Measurements from ENCODE around the gene PLCG1. TPM values are rescaled to one million over a fixed set of nuclear protein-coding genes. Genes with fewer than 3 reads are reported as not detected.

Gene PLCG1
- total and polyA plus RNA-seq, 9 of the 15 experiments (the other 6 are each of a cell fraction or from before 2014, with no cell fraction given): 1.7 to 67.0 (median 34.8) TPM

DNA sequence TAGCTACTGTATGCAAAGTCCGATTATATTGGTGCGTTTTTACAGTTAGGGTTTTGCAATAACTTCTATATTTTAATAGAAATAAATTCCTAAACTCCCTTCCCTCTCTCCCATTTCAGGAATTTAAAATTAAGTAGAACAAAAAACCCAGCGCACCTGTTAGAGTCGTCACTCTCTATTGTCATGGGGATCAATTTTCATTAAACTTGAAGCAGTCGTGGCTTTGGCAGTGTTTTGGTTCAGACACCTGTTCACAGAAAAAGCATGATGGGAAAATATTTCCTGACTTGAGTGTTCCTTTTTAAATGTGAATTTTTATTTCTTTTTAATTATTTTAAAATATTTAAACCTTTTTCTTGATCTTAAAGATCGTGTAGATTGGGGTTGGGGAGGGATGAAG lies 13.7 kb upstream of the PLCG1 start (continued):
- TF ChIP-seq, protein P1, sequence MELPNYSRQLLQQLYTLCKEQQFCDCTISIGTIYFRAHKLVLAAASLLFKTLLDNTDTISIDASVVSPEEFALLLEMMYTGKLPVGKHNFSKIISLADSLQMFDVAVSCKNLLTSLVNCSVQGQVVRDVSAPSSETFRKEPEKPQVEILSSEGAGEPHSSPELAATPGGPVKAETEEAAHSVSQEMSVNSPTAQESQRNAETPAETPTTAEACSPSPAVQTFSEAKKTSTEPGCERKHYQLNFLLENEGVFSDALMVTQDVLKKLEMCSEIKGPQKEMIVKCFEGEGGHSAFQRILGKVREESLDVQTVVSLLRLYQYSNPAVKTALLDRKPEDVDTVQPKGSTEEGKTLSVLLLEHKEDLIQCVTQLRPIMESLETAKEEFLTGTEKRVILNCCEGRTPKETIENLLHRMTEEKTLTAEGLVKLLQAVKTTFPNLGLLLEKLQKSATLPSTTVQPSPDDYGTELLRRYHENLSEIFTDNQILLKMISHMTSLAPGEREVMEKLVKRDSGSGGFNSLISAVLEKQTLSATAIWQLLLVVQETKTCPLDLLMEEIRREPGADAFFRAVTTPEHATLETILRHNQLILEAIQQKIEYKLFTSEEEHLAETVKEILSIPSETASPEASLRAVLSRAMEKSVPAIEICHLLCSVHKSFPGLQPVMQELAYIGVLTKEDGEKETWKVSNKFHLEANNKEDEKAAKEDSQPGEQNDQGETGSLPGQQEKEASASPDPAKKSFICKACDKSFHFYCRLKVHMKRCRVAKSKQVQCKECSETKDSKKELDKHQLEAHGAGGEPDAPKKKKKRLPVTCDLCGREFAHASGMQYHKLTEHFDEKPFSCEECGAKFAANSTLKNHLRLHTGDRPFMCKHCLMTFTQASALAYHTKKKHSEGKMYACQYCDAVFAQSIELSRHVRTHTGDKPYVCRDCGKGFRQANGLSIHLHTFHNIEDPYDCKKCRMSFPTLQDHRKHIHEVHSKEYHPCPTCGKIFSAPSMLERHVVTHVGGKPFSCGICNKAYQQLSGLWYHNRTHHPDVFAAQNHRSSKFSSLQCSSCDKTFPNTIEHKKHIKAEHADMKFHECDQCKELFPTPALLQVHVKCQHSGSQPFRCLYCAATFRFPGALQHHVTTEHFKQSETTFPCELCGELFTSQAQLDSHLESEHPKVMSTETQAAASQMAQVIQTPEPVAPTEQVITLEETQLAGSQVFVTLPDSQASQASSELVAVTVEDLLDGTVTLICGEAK (IDR thresholded peaks at IDR 0.05): no peak
- TF ChIP-seq, protein P1 (CRISPR knock-in tag; IDR thresholded peaks at IDR 0.05): no peak
- TF ChIP-seq MAFG (tag; conservative IDR thresholded peaks at IDR 0.05) (no peak), ADNP (tag; IDR thresholded peaks at IDR 0.05) (no peak), ZNF445 (CRISPR knock-in tag; IDR thresholded peaks at IDR 0.05; ENCODE audit: low read depth) (no peak), ZNF253 (CRISPR knock-in tag; conservative IDR thresholded peaks at IDR 0.05) (no peak), TAF9B (IDR thresholded peaks at IDR 0.05; ENCODE audit: partially characterized antibody) (no peak)
